HG02610 (cell line): ENCODE data around the gene STPG4.
"Not testable (repeated sequence)": the region's sequence is repeated elsewhere in the genome, so short reads cannot be mapped to it uniquely, and the experiment has no call there.

Source experiments
- ATAC-seq: cut with Tn5 transposase; IDR thresholded peaks from one replicate; pipeline ENCODE4 v1.9.1; 2021; ENCODE audit warnings: mild to moderate bottlenecking, moderate library complexity; ENCODE audit not compliant: unreplicated experiment

The STPG4 gene, protein sequence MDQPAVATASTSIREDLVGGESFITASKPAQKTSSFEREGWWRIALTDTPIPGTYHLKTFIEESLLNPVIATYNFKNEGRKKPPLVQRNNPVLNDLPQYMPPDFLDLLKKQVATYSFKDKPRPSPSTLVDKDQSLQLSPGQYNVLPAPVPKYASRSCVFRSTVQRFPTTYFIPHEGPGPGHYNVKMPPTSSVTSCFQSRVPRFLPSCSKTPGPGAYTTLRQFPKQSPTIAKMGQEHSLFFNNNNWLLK

DNA sequence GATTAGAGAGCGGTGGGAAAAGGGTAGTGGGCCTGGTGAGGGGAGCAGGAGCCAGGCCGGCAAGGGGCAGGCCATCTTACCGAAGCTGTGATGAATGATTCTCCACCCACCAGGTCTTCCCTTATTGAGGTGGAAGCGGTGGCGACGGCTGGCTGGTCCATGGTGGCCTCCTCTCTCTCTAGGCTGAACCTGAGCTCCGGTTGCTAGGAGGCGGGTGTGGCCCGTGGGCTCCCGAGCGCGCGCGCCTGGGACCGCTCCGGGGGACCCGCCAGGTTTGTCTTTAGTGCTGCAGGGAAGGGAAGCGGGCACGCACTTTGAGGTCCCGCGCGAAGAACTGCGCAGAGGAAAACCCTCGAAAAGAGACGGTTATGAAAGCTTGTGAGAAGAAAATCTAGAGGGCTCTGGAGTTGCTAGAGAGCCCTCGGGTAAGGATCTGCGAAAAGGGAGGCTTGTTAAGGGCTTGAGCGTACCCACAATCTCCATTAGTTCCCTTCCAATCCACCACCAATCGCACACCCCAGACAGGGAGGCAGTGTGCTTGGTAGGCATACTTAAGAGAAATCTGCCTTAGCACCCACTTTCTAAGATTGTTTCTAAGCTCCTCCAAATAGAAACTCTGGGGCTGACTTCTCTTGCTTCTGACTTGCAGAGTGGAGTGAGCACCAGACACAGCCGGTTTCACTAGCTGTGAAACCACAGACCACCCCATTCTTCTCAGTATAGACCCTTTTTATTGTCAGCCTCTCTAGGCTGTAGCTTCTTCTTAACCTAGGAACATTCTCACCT is at the start of gene STPG4:
TSS of gene STPG4 (minus strand) at position 218 of the 786 bp plus-strand sequence. CDS start at position 161, 57 bp downstream.
- no peak for ATAC-seq

DNA sequence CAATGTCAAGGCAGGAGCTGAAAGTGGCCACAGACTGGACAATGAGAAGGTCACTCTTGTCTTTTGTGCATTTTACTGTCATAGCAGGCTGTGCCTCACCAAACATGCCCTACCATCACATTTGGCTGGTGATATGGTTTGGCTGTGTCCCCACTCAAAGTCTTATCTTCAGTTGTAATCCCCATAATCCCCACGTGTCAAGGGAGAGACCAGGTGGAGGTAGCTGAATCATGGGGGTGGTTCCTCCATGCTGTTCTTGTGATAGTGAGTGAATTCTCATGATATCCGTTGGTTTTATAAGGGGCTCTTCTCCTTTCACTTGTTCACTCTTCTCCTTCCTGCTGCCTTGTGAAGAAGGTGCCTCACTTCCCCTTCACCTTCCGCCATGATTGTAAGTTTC is 49.6 kb upstream of the STPG4 start:
- no peak for ATAC-seq

DNA sequence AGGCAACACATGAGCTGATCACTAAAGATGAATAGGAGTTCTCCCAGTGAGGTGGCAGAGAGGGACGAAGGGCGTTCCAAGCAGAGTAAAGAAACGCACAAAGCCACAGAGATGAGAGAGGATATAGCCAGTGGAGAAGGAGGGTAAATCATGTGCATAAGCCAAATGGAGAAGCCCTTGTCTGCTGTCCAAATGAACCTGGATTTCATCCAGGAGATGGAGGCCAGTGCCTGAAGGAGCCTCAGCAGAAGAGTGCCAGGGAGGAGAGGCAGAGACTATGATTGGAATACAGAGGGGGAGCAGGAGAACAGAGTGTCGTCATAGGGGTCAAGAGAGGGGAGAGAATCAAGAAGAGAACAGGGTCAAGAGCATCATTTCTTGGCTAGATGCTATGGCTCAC is 48.9 kb upstream of the STPG4 start:
- ATAC-seq, result no peak

DNA sequence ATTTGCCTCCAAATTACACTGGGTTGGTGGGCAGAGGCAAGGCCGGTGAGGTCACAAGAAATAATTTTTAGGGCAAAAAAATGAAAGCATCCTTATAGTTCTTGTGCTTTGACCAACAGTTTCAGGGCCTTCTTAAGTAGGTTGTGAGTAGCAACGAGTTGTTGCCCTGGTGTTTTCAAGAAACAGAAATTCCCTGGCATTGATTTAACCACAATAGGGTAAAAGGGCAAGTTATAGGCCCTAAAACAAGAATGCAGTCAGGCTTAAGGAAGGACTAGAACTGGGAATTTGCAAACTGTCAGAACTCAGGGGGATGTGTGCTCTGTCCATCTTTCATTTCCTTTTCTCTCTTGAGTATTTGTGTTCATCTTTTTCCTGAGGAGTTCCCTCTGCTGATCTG is 46.1 kb upstream of the STPG4 start:
- no peak for ATAC-seq

DNA sequence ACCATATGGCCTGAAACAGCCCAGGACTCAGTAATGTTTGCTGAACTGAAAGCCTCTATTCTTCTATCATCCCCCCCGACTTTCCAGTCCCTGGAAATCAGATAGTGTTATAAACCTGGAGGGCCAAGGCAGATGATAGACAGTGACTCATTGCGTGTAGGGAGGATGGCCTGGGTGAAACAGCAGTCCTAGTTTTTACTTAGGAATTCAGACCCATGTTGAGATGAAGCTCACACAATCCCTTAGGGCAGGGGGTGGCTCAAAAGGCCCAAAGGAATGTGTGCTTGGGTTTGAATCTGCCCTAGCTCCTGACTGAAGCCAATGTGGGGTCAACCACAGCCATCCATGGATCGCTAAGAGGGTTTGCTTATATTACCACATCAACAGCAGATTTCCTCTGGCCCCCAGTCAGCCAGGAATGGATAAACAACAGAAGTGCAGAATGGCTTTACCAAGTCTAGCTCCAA is 43.9 kb upstream of the STPG4 start:
- ATAC-seq, result no peak

DNA sequence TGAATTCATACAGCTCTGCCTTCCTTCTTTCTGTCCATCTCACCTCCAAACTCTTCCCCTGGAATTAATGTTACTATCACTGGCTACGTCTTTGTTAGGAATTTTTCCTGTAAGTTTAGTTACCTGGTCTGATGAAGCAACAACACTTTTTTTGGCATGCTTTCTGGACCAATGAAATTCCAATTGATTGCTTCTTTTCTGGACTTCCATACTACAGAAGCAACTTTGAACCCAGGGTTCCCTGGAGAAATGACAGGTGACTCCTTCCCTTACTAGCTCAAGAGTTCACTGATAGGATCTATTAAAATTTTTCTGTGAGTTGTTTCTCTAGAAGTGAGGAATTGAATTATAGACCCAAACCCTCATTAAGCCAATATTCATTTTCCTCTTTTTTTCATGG is 41.4 kb upstream of the STPG4 start:
- ATAC-seq, result no peak

DNA sequence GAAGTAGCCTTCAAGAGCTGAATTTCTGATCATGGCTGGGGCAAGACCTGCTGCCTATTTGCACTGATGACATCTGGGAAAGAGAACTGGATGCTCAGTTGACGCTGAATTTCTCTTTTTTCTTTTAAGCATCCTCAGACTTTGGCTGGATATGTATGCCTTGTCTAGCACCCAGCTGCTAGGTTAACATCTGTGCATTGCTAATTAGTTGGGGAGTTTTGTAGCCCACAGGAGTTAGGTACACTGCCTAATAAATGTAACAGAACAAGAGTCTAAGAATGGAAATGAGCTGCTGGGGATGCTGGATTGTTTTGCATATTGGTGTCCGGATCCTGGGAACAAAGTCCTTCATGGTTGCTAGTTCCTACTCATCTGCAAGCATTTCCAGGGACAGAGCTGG is 40.9 kb upstream of the STPG4 start:
- ATAC-seq, result no peak

DNA sequence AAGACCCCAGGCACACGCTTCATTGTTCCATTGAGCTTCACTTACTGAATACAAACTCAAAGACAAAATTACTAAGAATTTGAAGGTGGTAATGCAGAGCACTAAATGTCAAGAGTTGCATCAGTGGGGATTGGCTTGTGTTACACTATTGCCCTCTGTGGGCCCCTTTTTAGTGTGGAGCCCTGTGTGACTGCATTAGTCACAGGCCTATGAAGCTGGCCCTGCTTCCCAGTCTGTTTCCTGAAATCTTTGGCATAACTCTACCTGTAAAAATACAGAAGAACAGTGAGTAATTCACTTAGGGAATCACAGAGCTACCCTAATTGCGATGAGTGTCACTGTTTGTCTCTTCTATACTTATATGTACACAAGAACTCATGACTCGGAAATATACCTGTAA is 40.0 kb upstream of the STPG4 start:
- no peak for ATAC-seq

DNA sequence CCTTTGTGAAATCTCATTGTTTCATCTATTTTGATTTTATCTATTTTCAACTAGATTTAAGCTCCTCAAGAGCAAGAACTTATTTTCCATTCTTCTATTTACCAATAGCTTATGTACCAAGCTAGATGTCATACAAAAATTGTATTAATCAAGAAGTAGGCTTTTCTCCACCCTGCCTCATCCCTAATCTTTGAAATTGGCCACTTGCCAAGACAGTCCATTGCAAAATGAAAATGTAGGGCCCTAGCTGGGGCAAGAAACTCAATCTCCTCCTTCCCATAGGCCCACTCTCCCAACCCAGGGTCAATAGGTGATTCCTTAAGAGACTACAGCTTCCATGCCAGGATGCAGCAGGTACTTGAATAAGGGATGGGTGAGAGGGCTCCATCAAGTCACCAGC is 39.3 kb upstream of the STPG4 start:
- no peak for ATAC-seq

DNA sequence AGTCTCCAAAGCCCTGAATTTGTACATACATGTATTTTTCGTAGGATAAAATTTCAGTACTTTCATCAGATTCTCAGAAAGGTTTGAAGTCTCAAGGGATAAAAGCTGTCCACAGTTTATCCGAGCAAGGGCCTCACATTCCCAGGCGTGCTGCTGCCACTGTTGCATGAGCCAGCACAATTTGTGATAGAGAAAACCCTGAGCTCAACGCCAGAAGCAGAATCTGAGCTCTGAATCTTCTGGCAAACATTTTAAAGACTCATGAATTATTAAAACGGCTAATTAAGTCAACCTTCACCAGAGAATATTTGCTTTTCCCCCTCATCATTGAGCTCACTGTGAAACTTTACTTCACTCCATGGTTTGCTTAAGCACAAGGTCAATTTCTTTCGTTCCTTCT is 38.5 kb upstream of the STPG4 start:
- no peak for ATAC-seq

DNA sequence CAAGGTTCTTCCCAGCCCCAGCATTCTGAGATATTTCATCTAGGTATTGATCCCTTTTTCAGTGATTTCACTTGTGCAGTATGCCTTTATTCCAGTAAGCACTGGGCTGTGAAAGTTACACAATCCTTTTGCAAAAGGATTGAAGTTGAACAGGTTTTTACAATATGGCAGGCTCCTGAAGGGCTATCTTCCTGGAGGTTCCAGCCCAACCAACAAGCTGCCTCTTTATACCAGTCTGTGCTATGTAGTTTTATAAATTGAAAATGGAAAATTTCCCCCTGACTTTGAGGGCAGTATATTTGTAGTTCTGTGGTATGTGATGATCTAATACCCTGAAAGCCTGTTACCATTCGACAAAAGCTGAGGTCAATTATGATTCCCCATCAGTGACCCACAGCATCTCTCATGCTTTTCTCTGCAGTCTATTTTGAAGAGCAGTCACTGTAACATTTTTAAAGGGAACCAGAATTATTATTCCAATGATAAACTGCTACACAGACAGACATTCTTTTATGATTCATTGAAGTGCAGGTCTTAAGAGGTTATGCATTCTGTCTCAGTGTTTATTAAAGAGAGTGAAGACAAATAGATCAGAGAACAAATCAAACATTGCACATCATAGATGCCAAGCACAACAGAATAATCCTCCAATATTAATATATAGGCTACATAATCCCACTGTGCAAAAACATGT is 35.2 kb upstream of the STPG4 start:
- no peak for ATAC-seq

DNA sequence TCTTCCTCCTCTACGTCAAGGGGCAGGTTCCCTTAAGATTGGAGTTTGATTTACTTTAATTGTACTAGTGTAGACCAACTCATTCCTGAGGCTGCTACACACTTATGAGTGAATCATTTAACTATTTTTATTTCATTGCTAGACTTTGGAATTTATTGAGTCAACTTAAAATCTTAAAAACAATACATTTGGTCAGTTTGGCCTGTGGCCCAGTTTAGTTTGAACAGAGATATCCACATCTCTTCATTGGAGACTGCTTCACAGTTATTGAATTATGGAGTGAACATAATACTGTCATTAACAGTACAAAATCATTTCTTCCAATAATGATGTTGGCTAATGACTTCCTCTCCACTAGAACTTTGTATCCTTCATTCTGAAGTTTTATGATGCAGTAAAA is 34.5 kb upstream of the STPG4 start:
- no peak for ATAC-seq

DNA sequence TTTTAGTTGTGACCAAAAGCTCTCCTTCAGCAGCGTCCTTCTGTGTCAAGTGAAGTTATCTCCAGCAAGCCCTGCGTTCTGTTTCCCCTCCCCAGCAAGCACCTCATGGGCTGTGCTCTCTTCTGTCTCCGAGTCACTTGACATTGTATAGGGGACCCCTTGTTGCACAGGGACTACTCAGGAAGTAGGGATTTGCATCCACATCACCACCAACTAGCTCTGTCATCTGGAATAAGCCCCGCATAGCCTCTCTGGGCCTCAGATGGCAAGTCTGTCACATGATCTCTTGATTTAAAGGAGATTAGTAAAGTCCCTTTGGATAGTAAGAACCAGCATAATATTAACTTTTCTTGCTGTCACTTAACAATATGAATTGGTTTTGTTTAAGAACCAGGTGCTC is 32.0 kb upstream of the STPG4 start:
- ATAC-seq, result no peak

DNA sequence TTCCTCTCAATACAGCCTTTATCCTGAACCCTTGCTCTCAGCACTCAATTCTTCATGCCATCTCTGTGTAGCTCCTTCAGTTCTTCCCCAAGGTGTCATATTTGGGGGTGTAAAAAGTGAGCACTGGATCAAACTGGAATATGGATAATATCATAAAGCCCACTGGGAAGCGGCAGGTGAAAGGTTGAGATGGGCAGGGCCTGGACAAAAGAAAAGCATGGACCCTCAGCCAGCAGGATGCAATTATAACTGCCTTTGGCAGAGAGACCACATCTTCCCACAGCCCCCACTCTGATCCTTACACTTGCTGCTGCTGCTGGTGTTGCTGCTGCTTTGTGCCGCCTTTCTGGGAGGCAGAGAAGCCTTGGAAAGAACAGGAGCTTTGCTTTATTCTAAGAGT is 31.2 kb upstream of the STPG4 start:
- no peak for ATAC-seq

DNA sequence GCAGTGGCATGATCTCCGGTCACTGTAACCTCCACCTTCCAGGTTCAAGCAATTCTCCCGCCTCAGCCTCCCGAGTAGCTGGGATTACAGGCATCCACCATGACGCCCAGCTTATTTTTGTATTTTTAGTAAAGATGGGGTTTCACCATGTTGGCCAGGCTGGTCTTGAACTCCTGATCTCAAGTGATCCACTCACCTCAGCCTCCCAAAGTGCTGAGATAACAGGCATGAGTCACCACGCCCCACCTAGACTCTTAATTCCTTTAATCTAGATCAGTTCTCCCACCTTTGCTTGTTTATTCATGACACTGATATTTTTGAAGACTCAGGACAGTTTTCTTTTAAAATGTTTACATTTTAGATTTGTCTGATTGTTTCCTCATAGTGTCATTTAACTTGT is 30.0 kb upstream of the STPG4 start:
- not testable (repeated sequence) for ATAC-seq

DNA sequence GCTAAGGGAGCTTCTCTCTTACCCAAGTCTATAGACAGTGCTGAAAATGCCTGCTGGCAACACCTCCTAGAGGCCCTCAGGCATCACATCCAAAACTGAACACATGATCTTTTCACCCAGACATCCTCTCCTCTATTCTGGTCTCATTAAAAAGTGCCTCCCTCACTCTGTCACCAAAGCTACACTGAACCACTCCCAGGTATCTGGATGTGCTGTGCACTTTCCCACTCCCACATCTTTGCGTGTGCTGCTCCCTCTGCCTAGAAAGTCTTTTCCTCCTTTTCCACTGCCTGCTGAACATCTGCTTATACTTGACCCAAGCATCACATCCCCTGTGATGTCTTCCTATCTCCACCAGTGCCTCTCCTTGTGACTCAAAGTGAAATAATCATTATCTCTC is 26.1 kb upstream of the STPG4 start:
- no peak for ATAC-seq

DNA sequence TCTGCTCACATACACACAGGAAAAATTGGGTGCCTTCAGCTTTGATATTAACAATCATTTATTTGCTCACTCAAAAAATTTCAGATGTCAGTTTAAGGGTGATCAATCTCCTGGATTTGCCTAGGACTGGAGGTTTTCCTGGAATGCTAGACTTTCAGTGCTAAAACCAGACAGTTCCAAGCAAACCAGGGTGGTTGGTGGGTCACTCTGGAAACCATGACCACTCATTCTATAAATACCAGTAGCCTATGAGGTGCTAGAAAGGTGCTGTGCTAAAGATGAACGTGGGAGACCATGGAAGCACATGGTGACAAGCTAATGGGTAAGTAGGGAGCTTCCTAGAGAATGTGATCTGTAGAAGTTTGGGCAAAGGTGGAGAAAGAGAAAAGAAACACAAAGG is 25.4 kb upstream of the STPG4 start:
- no peak for ATAC-seq

DNA sequence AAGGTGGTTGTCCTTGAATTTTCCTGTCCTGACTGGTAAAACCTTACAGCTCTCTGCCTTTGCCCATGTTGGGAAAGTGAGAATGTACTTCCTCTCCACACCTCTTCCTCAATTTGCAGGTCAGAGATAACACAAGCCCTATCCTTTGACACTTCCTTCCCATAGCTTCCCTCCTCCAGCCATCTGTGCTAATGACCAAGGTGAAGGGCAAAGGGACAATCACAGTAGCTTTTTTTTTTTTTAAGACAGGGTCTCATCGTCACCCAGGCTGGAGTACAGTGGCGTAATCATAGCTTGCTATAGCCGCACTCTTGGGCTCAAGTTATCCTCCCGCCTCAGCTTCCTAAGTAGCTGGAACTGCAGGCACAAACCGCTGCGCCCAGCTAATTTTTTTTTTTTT is 24.3 kb upstream of the STPG4 start:
- ATAC-seq, result no peak

DNA sequence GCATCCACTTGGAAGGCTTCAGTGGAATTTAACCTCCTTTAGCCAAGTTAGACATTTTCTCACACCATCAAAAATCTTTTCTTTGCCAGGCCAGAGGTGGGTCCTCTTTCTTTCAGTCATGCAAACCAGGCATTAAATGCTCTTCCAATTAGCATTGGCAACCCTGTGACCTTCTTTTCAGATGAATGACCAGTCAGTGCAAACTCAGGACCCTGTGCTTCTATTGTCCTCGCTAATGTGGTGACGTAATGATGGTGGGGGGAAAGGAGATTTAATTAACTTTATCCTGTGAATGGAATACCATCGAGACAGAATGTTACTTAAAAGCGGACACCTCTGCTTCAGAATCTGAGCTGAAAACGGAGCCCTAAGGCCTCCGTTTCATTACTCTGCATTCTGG is 23.2 kb upstream of the STPG4 start:
- no peak for ATAC-seq

DNA sequence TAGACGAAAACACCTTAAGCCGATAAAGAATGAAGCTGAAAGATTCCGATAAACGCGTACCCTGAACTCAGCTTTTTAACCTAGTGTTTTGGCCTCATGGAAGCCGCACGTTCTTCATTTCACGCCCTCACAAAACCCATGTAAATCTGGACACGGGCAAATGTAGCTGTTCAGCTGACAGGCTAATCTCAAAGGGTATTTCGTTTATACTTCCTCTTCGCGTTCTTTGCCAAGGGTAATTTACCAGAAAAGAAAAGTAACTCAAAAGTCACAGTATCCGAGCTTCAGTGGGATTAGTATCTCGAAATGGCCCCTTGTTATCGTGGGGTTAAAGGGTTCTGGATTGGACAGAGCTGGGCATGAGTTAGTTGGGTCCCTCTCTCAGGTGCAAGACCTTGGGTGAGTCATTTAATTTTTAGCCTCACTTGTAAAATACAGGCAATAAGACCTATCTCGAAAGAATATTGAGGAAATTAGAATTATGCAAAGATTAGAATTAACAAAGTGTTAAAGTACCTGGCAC is 22.0 kb upstream of the STPG4 start:
- ATAC-seq, result peak; percentile 5

DNA sequence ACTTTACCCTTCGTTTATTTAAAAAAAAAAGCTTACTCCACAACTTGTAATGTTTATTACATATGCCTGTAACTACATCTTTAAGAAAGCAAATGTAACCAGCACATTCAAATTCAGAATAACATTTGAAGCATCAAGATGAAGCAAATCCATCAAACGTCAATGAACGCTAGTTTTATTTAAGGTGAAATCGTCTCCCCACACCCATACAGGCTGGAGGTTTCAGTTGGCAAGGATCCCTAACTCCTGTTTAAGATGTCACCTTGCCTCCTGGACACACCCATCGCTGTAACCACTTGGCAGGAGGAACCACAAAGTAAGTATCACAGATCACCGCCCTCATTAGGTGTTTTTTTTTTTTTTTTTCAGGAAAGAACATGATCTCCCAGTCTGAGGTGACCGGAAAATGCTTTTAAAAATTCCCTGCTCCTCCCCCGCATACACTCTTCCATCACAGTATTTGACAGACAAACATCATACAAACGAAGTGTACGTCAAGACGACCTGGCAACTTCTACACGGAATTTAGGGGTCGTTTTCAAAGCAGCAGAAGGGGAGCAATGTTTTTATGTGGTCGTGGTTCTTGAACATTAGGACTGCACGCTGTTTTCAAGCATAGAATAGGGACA is 19.7 kb upstream of the STPG4 start:
- ATAC-seq, result no peak
